ENCODE results near the gene CLEC16A. TPM values are rescaled to one million over a fixed set of nuclear protein-coding genes. Genes with fewer than 3 reads are reported as not detected.

CLEC16A gene
- total RNA-seq, 4 donors from 2014 or later, result 20.2 to 28.8 (median 22.8) TPM

DNA sequence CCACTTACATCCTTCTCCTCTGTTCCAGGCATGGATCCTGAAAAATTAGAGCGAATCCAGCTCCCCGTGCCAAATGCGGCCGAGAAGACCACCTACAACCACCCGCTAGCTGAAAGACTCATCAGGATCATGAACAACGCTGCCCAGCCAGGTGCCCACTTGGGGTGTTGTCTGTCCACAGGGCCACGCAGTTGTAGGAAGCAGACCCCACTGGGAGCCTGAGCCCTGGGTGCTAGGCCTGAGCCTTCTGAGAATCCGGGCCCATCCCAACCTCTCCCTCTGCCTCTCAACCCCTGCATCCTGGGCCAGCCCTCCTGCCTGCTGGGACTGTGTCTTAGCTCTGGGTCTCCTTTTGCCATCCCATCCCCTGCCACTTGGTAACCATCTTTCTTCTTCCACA is 95.4 kb downstream of the CLEC16A start:
- TF ChIP-seq, protein P1, sequence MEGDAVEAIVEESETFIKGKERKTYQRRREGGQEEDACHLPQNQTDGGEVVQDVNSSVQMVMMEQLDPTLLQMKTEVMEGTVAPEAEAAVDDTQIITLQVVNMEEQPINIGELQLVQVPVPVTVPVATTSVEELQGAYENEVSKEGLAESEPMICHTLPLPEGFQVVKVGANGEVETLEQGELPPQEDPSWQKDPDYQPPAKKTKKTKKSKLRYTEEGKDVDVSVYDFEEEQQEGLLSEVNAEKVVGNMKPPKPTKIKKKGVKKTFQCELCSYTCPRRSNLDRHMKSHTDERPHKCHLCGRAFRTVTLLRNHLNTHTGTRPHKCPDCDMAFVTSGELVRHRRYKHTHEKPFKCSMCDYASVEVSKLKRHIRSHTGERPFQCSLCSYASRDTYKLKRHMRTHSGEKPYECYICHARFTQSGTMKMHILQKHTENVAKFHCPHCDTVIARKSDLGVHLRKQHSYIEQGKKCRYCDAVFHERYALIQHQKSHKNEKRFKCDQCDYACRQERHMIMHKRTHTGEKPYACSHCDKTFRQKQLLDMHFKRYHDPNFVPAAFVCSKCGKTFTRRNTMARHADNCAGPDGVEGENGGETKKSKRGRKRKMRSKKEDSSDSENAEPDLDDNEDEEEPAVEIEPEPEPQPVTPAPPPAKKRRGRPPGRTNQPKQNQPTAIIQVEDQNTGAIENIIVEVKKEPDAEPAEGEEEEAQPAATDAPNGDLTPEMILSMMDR (IDR thresholded peaks at IDR 0.05; ENCODE audit: low read depth), result no peak

DNA sequence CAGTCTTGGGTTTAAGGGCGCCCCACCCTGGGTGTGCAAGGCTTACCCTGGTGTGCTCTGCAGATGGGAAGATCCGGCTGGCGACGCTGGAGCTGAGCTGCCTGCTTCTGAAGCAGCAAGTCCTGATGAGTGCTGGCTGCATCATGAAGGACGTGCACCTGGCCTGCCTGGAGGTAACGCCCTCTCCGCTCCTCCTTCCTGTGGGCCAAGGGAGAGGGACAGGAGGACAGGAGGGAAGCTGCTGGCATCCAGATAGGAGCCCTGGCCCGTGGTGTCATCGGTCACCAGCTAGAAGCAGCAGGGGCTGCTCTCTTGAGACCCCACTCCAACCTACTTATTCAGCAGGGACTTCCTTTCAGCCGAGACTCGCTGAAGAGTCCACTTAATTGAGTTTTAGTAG is 97.8 kb downstream of the CLEC16A start:
- TF ChIP-seq, protein P1 (IDR thresholded peaks at IDR 0.05; ENCODE audit: low read depth), result no peak

DNA sequence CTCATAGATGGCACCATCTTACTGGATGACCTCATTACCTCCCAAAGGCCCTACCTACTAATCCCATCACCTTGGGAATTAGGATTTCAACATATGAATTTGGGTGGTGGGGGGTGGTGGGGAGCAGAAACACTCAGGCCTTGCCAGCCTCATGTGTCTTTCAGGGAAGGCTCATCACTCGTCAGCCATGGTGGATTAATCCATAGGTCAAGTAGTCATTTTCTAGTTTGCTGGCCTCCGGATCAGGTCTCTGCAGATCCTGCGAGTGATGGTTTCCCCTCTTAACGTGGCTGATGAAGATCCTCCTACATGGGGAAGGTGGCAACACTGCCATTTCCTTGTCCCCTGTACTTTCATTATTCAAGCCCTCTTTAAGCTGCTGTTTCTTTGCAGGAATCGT is 101.1 kb downstream of the CLEC16A start:
- TF ChIP-seq, protein P1 (IDR thresholded peaks at IDR 0.05; ENCODE audit: low read depth), result no peak

DNA sequence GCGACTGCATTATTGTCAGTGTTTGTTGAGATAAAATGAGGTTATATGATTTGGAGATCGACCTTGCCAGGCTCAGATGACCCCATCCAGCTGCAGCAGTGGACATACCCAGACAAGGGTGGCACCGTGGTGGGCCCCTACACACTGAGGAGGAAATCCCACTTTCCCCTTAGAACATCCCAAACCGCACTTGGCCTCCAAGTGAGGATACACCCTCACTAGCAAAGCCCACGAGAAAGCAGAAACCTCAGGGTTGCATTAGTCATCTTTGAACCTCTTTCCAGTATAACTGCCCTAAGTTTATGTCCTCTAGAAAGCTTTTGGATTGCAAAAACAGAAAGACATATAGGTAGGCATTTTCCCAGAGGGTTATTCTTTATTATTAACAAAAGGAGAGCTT is 101.5 kb downstream of the CLEC16A start:
- TF ChIP-seq, protein P1 (IDR thresholded peaks at IDR 0.05; ENCODE audit: low read depth), result no peak

DNA sequence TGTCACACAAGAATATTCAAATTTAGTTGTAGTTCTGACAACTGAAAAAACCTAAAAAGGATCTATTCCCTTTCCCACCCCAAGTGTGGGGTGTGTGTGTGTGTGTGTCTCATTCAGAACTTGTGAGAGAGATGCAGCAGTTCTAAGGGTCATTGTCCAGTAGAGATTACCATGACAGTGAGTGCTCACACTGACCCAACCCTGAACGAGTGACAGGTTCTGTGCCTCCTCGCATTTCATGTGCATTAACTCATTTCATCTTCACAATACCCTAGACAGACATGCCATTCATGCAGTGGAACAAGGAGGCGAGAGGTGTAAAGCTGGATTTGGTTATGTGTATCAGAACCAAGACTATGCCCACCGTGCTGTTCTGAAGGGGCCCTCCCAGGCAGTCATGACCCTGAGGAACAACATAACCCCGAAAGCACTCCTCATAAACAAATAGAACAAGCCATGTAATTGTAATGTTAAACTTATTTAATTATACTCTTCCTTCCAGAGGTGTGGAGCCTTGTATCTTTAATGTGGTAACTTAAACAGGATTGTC is 102.1 kb downstream of the CLEC16A start:
- TF ChIP-seq, protein P1 (IDR thresholded peaks at IDR 0.05; ENCODE audit: low read depth), result no peak

DNA sequence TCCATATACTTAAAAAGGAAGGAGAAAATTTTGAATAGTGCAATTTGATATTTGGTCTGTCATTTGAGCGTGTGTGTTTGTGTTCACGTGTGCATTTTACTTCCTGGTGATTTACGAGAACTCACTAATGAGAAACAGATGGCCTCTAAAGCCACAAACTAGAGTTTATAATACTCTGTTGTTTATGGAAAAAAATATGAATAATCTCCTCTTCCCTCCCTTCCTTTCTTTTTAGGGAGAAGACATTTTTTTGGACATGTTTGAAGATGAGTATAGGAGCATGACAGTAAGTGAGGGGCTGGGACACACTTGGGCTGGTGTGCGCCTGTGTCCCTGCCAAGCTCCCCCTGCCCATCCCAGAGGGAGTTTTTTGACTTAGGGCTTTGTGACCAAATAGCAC is 102.7 kb downstream of the CLEC16A start:
- TF ChIP-seq, protein P1 (IDR thresholded peaks at IDR 0.05; ENCODE audit: low read depth), result no peak

DNA sequence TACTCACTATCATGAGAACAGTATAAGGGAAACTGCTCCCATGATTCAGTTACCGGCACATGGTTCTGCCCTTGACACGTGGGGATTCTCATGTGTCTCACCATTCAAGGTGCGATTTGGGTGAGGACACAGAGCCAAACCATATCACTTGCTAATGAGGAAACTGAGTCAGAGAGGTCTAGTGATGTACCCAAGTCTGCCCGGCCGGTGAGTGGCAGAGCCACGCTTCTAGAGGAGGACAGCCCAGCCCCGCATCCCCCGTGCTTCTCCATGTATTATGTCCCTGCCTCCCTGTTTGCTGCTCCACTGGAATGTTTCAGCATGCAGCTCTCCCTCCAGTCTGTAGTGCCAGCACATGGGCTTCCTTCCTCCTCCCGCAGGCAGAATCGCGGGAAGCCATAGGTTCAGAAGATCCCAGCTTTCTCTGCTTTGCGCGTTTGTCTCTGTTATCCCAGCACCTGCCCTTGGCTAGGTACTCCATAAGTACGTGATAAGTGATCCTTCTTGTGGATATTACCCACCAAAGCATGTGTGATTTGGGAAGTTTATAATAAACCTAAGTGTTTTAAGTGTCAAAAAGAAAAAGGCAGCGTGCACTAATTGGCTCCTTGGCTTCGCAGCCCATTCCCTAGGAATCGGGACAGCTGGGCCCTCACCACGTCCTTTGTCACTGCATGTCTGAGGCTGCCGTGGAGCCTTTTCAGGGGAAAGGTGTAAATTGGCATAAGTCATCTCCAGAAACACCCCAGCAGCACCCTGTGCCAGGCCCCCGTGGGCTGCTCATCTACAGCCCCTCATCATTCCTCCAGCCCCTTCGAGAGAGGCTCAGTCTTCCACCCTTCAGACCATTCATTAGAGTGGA is 103.8 kb downstream of the CLEC16A start:
- TF ChIP-seq, protein P1 (IDR thresholded peaks at IDR 0.05; ENCODE audit: low read depth), result no peak
